Right cardiac atrium (tissue), 5 donors: ENCODE data around the gene MTCL1. TPM values are rescaled to one million over a fixed set of nuclear protein-coding genes. Genes with fewer than 3 reads are reported as not detected.
"Not testable (repeated sequence)": the region's sequence is repeated elsewhere in the genome, so short reads cannot be mapped to it uniquely, and the experiment has no call there.

Experiments used
- ATAC-seq, 2 donors: fragments of 200-7000 bp; cut with Tn5 transposase; one replicate each; pipeline versions ENCODE4 v1.8.0 to v1.9.1; 2020; ENCODE audit warnings: moderate library complexity in 2 of 2, mild to moderate bottlenecking in 1 of 2
- DNase-seq, 3 donors: peaks; one replicate each; pipeline ENCODE4 v3.0.0-alpha.2; 2020
- H3K27ac ChIP-seq: one replicate; pipeline ENCODE4 v1.5.1; 2013; ENCODE audit warnings: mild to moderate bottlenecking, low read length, control low read depth, moderate library complexity
- H3K27me3 ChIP-seq: one replicate; pipeline ENCODE4 v1.6.1; 2013; ENCODE audit not compliant: control insufficient read depth, insufficient read depth
- H3K4me1 ChIP-seq: one replicate; pipeline ENCODE4 v1.6.1; 2013; ENCODE audit warnings: low read length; ENCODE audit not compliant: control insufficient read depth, insufficient read depth
- H3K4me3 ChIP-seq: one replicate; pipeline ENCODE4 v1.5.1; 2013; ENCODE audit warnings: low read length, control low read depth
- H3K9me3 ChIP-seq: one replicate; pipeline ENCODE4 v1.6.1; 2013; ENCODE audit warnings: low read length; ENCODE audit not compliant: control insufficient read depth
- WGBS: extraction: QIAGEN DNeasy Blood & Tissue Kit; methylation state at CpG from one replicate; pipeline ENCODE4 v1.1.7; 2013; 5-methylcytosine and 5-hydroxymethylcytosine counted together
- intact Hi-C, 4 donors: fragments of 100-400 bp; cut with DNase I; formaldehyde crosslinking; loops; one replicate each; pipeline versions ENCODE4 v1.11.0 to v1.14.0; 2022 to 2023
- polyA plus RNA-seq: library from polyadenylated mRNA; stranded (reverse); fragments of 200-250 nt; gene quantifications from one replicate; pipeline ENCODE4 v1.2.3, GENCODE V29; 2013
- total RNA-seq, 4 donors: library from RNA; stranded (reverse); fragmentation: NEBNext Ultra II Directional; extraction: Animal tissue kit (Norgen Biotek cat#: 25700); gene quantifications; one replicate each; pipeline ENCODE4 v1.2.1, GENCODE V29; 2021
- donor health status: healthy with polysubstance abuse.
- donor health status: DM: no; HTN: yes; CAD: no.
- donor health status: DM: no; HTN: no; CAD: no.
- donor health status: DM: no; HTN: yes; CAD: no; lungs with severe emphysema.
- donor health status: DM: yes; HTN: yes; CAD: no.

The MTCL1 gene
- total and polyA plus RNA-seq, 5 donors = 5.3 to 8.7 (median 6.4) TPM

DNA sequence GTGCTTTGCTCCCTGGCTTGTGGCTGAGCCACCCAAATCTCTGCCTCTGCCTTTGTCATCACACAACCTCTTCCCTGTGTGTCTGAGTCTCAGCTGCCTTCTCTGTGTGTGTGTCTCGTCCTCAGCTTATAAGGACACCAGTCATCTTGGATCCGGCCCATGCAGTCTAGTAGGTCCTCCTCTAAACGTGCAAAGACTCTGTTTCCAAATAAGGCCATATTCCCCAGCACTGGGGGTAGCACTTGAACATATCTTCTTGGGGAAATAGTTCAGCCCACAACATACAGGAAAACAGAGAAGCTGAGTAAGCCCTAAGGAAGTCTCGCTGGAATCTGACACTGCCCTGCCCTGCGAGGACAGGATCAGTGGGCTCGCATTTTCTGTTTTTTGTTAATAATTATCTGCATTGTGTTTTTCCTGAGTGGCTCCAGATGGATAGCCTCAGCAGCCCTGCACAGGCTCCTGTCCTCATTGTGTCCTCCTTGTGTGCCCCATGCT lies 42.1 kb downstream of the MTCL1 start:
- no peak for ATAC-seq
- intact Hi-C loops = no loop called here
- 76% methylated on average over 6 of the region's 6 CpGs for WGBS
- Histone ChIP-seq H3K4me3 (no peak overlapping the region), H3K27me3 (no peaks in the 10 kb centered on the region), H3K4me1 (no peaks in the 10 kb centered on the region), H3K27ac (no peak overlapping the region), H3K9me3 (no peaks in the 10 kb centered on the region)
- DNase-seq = no peak

DNA sequence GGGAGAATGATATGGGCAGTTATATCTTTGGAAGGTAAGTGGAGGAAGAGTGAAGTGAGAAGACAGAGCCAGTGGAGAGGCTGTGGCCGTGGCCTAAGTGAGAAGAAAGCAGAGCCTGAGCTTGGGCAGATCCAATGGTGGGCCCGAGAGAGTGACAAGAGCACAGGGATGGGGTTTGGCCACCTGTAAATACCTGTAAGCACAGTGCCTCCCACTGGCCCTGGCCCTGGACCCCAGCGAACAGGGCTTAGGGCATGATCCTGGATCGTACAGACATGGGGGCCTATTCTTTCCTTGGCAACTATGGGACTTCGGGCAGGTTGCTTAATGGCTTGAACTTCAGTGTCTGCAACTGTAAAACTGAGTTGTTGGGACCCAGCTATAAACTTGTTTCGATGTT lies 44.1 kb downstream of the MTCL1 start:
- no peaks in the 10 kb centered on the region for H3K27me3 ChIP-seq
- intact Hi-C loops = no loop called here
- no peaks in the 10 kb centered on the region for H3K4me1 ChIP-seq
- H3K9me3 ChIP-seq = no peaks in the 10 kb centered on the region
- WGBS = 97% methylated on average over 6 of the region's 6 CpGs
- H3K4me3 ChIP-seq = no peak overlapping the region
- no peak overlapping the region for H3K27ac ChIP-seq
- ATAC-seq = no peak
- no peak for DNase-seq

DNA sequence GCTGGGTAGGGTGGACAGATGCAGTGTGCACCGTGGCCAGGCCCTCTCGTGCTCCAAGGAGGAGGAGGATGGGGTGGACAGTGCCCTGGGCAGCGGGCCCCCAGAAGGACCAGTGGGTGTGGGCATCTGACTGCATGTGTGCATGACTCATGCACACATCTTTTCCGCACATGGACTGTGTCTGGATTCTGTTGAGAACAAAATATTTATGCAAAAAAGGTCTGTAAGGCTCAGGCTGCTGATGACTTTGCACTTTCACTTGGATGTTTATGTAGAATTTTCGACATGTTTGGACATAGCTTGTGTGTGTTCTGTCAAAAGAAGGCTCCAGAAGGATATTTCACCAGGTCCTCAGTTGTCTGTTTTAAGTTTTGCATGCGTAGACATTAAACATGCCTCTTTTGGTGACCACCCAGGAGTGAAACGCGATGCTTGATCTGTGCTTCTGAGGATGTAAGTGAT lies 45.6 kb downstream of the MTCL1 start:
- peak in 1 of 2 donors; percentile 36 for ATAC-seq
- H3K27ac ChIP-seq = no peak overlapping the region
- intact Hi-C loops = no loop called here

DNA sequence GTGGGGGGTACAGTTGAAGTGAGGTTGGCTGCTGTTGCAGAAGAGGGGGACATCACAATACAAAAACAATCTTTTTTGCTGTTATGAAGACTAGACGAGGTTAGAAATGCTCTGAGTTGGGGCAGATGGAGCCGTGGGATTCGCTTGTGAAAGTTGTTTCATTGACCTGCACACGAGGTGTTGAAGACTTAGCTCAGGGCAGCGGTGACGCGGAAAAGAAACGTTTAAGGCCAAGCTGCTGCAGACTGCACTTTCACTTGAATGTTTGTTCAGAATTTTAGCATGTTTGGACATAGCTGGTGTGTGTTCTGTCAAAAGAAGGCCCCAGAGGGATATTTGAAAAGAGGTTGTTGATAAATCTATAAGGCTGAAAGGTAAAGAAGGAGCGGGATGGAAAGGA lies 46.3 kb downstream of the MTCL1 start:
- no peak for ATAC-seq
- no peaks in the 10 kb centered on the region for H3K27me3 ChIP-seq
- intact Hi-C loops = no loop called here
- no peaks in the 10 kb centered on the region for H3K4me1 ChIP-seq
- H3K9me3 ChIP-seq = no peaks in the 10 kb centered on the region
- DNase-seq = no peak
- WGBS = 86% methylated on average over 9 of the region's 9 CpGs
- no peak overlapping the region for H3K27ac ChIP-seq
- no peak overlapping the region for H3K4me3 ChIP-seq

More for the DNA sequence above, 45.6 kb downstream of the MTCL1 start:
- no peak for DNase-seq
- Histone ChIP-seq H3K4me1 (no peaks in the 10 kb centered on the region), H3K9me3 (no peaks in the 10 kb centered on the region), H3K27me3 (no peaks in the 10 kb centered on the region), H3K4me3 (no peak overlapping the region)
- WGBS = 83% methylated on average over 8 of the region's 8 CpGs

DNA sequence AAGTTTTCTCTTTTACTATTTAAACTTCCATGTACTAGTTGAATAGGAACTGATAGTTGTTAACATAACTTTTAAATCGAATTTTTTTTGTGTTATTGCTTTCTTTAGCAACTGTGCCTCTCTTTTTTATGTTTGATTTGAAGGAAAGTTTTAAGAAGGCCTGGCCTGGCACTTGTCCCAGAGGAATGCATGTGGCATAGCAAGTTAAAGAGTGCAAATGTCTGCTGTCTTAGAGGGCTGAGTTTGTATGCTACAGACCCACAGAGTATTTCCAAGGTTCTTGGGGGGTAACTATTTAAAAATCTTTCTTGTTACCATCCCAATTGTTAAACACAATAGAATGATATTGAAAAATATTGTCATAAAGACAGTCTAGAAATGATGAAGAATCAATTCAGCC lies 47.0 kb downstream of the MTCL1 start:
- no peak for ATAC-seq
- Histone ChIP-seq H3K4me1 (no peaks in the 10 kb centered on the region), H3K27me3 (no peaks in the 10 kb centered on the region), H3K9me3 (no peaks in the 10 kb centered on the region), H3K4me3 (no peak overlapping the region), H3K27ac (no peak overlapping the region)
- no peak for DNase-seq
- intact Hi-C loops = no loop called here
- WGBS = 47% methylated on average over 1 of the region's 1 CpG

DNA sequence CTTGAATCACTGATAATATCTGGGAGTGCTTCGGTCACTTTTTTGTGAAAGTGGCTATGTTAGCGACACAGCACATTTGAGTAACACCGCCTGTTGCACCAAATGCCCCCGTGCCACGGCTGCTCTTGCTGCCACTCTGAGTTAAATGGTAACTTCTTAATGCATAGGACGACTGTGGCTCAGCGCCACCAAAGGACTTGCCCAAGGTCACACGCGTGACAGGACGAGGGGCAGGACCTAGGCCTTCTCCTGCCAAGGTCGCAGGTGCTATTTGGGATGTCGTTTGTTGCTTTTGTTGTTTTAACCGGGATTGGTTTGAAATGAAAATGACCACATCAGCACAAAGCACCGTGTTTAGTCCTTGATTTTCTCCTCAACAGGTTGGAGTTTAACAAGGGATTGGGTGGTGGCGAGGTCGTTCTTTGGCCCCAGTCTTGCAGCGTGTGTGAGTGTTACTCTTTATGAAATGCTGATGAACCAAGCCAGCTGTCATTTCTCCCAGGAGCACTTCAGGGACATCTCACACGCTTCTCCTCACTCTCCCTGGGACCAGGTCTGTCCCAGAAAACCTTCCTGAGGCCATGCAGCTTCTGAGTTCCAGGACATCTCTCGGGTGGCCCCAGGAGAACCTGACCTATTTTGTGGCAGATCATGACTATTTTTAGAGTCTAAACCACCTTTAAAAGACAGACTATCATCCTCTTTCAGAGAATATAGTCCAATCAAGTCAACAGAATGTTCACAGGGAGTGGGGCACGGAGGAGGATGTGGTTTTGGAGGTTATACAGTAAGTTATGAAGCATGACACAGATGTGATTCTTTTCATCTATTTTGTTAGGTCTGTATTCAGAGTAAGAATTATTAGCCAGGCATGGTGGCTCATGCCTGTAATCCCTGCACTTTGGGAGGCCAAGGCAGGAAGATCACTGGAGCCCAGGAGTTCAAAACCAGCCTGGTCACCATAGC lies 49.9 kb downstream of the MTCL1 start:
- H3K9me3 ChIP-seq = no peaks in the 10 kb centered on the region
- no peak overlapping the region for H3K27ac ChIP-seq
- intact Hi-C loops = no loop called here
- no peak for ATAC-seq
- no peak for DNase-seq
- 93% methylated on average over 20 of the region's 20 CpGs for WGBS
- H3K4me1 ChIP-seq = no peaks in the 10 kb centered on the region
- H3K27me3 ChIP-seq = no peaks in the 10 kb centered on the region
- H3K4me3 ChIP-seq = no peak overlapping the region

DNA sequence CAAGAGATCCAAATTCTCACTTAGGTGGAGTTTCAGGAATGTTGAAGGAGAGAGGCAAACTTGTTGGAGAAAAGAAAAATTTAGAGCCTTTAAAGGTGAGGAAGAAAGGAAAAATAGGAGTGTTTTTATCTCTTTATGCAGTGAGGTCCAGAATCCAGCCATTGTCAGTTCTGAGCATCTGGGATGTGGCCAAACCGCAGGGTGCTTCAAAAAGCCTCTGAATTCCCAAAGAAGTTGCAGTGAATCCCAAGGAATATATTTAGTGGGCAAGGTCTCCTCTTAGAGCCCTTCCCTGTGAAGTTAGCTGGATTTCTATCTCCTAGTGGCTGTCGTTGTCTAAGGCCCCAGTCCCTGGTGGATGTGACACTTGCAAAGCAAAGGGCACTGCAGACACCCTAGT lies 51.2 kb downstream of the MTCL1 start:
- Histone ChIP-seq H3K9me3 (no peaks in the 10 kb centered on the region), H3K27me3 (no peaks in the 10 kb centered on the region), H3K4me1 (no peaks in the 10 kb centered on the region), H3K27ac (no peak overlapping the region), H3K4me3 (no peak overlapping the region)
- 79% methylated on average over 2 of the region's 2 CpGs for WGBS
- ATAC-seq = no peak
- no peak for DNase-seq
- intact Hi-C loops = no loop called here

DNA sequence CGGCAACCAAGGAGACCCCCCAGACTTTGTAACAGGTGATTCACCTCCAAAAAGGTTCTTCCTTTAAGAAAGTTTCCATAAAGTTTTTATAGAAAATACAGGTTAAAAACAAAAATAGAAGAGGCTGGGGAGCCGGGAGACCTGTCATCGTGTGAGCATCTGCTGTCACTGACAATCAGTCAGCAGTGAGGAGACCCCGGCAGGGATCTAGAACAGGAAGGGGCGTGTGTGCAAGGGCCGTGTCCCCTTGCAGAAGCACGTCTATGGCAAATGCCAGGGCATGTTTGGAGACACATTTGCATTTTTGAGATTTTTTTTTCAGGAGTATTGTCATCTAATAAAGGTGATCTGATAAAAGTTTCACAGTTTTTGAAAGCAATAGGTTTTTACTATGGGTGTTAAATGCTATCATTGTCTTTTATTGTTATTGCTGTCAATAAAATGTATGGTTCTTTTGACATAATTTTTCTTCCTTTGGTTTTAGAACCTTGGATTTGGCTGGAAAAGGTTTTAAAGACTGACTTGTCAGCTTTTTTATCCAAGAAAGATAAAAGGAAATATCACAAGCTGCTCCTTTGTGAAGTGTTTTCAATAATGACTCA lies 52.1 kb downstream of the MTCL1 start:
- ATAC-seq = no peak
- H3K4me1 ChIP-seq = no peaks in the 10 kb centered on the region
- H3K27ac ChIP-seq = no peak overlapping the region
- intact Hi-C loops = no loop called here
- WGBS = 70% methylated on average over 7 of the region's 7 CpGs
- no peak overlapping the region for H3K4me3 ChIP-seq
- DNase-seq = no peak
- no peaks in the 10 kb centered on the region for H3K9me3 ChIP-seq
- H3K27me3 ChIP-seq = no peaks in the 10 kb centered on the region

DNA sequence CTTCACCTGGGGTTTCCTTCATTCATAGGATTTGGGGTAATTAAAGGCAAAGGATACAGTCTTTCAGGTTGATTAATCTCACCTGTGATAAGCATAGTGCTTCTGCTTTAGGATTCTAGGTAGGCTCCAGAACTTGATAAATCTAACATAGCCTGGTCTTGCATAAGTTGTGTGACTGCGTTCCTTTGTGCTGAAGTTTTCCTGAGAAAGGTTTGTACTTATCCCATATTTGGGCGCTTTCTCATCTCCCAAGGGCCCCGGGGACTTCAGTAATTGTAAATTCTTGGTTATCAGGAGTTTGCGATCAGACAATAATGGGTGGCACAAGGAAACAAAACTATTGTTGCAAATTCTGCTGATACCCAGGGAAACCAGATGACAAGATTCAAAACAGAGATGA lies 53.1 kb downstream of the MTCL1 start:
- no peaks in the 10 kb centered on the region for H3K27me3 ChIP-seq
- H3K4me1 ChIP-seq = no peaks in the 10 kb centered on the region
- ATAC-seq (no peak), DNase-seq (no peak)
- H3K4me3 ChIP-seq = no peak overlapping the region
- no peak overlapping the region for H3K27ac ChIP-seq
- WGBS = 93% methylated on average over 4 of the region's 4 CpGs
- H3K9me3 ChIP-seq = no peaks in the 10 kb centered on the region
- intact Hi-C loops = no loop called here

DNA sequence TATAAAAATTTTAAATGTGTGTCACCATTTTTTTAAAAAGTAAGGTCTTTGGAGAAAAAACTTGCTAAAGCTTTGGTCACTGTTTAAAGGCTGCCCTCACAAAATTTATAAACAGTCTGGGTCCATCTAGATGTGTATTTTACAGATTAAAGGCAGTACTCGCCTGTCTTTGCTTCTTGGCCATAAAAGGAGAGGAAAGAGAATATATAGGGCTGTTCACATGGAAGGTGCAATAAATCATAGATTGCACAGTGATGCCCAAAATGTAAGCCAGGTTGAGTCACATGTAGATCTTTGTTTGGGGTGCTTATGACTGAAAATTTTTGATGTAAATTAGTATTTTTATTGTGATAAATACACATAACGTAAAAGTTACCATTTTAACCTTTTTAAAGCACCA lies 55.6 kb downstream of the MTCL1 start:
- Histone ChIP-seq H3K4me1 (no peaks in the 10 kb centered on the region), H3K9me3 (no peaks in the 10 kb centered on the region), H3K4me3 (no peak overlapping the region), H3K27ac (no peak overlapping the region), H3K27me3 (no peaks in the 10 kb centered on the region)
- DNase-seq = no peak
- WGBS = over 99% methylated on average over 2 of the region's 2 CpGs
- no peak for ATAC-seq
- intact Hi-C loops = no loop called here

DNA sequence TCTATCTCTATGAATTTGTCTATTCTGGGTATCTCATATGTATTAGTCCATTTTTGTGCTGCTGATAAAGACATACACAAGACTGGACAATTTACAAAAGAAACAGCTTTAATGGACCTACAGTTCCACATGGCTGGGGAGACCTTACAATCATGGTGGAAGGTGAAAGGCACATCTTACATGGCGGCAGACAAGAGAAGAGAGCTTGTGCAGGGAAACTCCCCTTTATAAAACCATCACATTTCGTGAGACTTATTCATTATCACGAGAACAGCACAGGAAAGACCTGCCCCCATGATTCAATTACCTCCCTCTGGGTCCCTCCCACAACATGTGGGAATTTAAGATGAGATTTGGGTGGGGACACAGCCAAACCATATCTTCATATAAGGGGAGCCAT lies 56.2 kb downstream of the MTCL1 start:
- intact Hi-C loops, DNase-seq, H3K4me3 ChIP-seq, ATAC-seq, H3K27me3 ChIP-seq, H3K27ac ChIP-seq, H3K4me1 ChIP-seq, H3K9me3 ChIP-seq: not testable (repeated sequence)
- WGBS = 94% methylated on average over 3 of the region's 3 CpGs
